ENCODE measurements around the gene CDK2. TPM values are rescaled to one million over a fixed set of nuclear protein-coding genes. Genes with fewer than 3 reads are reported as not detected.
A peak's percentile ranks its signal among the peaks of the same experiment; 100 is the strongest.
"Not testable (repeated sequence)": the region's sequence is repeated elsewhere in the genome, so short reads cannot be mapped to it uniquely, and the experiment has no call there.

The CDK2 gene
- 25.5 to 41.4 TPM (median 26.1 TPM) in 3 replicates for total RNA-seq
- long read RNA-seq, transcript CDK2-201 (7 exons, 2,296 nt), result major isoform, 27 of 33 reads
- long read RNA-seq, partial matches to known transcripts, result 3 of 33 reads
- long read RNA-seq, other reads (novel, unspliced or antisense), result 1 of 33 reads

GRCh38 chr12:55966408-55967281 lies at the start of gene CDK2:
Gene CDK2 (plus strand): TSS chr12:55966830. CDS start chr12:55967009, 179 bp downstream.
- Mint-ChIP-seq H3K36me3 (ENCODE audit: low read depth) (peaks cover 1% of the 10 kb centered on the region), H3K4me3 (ENCODE audit: unreplicated experiment) (peak within 1 kb of the TSS; percentile 87), H3K9me3 (ENCODE audit: low read depth) (no peaks in the 10 kb centered on the region), H3K27me3 (ENCODE audit: low read depth) (no peaks in the 10 kb centered on the region), H3K4me1 (ENCODE audit: low read depth) (peaks cover 27% of the 10 kb centered on the region), H3K27ac (ENCODE audit: unreplicated experiment) (peak within 1 kb of the TSS; percentile 90)
- no peak for TF ChIP-seq CTCF (IDR thresholded peaks at IDR 0.05)
- DNase-seq (ENCODE audit: low spot score), result peak; percentile 94

GRCh38 chr12:55919032-55919431 lies 47.6 kb upstream of the CDK2 start:
- not testable (repeated sequence) for DNase-seq (ENCODE audit: low spot score); H3K4me3 Mint-ChIP-seq (ENCODE audit: unreplicated experiment); H3K27me3 Mint-ChIP-seq (ENCODE audit: low read depth); H3K36me3 Mint-ChIP-seq (ENCODE audit: low read depth); H3K9me3 Mint-ChIP-seq (ENCODE audit: low read depth)
- peaks cover 15% of the 10 kb centered on the region for H3K4me1 Mint-ChIP-seq (ENCODE audit: low read depth)
- peak overlapping the region; percentile 54 for H3K27ac Mint-ChIP-seq (ENCODE audit: unreplicated experiment)

- Mint-ChIP-seq H3K4me3 (ENCODE audit: unreplicated experiment) (no peak overlapping the region), H3K27me3 (ENCODE audit: low read depth) (no peaks in the 10 kb centered on the region), H3K36me3 (ENCODE audit: low read depth) (peaks cover 4% of the 10 kb centered on the region), H3K9me3 (ENCODE audit: low read depth) (no peaks in the 10 kb centered on the region), H3K27ac (ENCODE audit: unreplicated experiment) (peak overlapping the region; percentile 27), H3K4me1 (ENCODE audit: low read depth) (peaks cover 28% of the 10 kb centered on the region)
- no peak for TF ChIP-seq CTCF (IDR thresholded peaks at IDR 0.05)
- DNase-seq (ENCODE audit: low spot score), result no peak
Observed at GRCh38 chr12:55922126-55922525, 44.5 kb upstream of the CDK2 start.

- H3K4me1 Mint-ChIP-seq (ENCODE audit: low read depth), result peaks cover 33% of the 10 kb centered on the region
- H3K27me3 Mint-ChIP-seq (ENCODE audit: low read depth); H3K4me3 Mint-ChIP-seq (ENCODE audit: unreplicated experiment); H3K9me3 Mint-ChIP-seq (ENCODE audit: low read depth); DNase-seq (ENCODE audit: low spot score); H3K36me3 Mint-ChIP-seq (ENCODE audit: low read depth); H3K27ac Mint-ChIP-seq (ENCODE audit: unreplicated experiment): not testable (repeated sequence)
Observed at GRCh38 chr12:55923648-55924047, 43.0 kb upstream of the CDK2 start.

- no peak for TF ChIP-seq CTCF (IDR thresholded peaks at IDR 0.05)
- Mint-ChIP-seq H3K9me3 (ENCODE audit: low read depth) (no peaks in the 10 kb centered on the region), H3K4me1 (ENCODE audit: low read depth) (peaks cover 36% of the 10 kb centered on the region), H3K4me3 (ENCODE audit: unreplicated experiment) (peak overlapping the region; percentile 90), H3K36me3 (ENCODE audit: low read depth) (peaks cover 4% of the 10 kb centered on the region), H3K27ac (ENCODE audit: unreplicated experiment) (peak overlapping the region; percentile 45), H3K27me3 (ENCODE audit: low read depth) (no peaks in the 10 kb centered on the region)
- no peak for DNase-seq (ENCODE audit: low spot score)
Observed at GRCh38 chr12:55925371-55925770, 41.3 kb upstream of the CDK2 start.

GRCh38 chr12:55925870-55926737 lies 40.5 kb upstream of the CDK2 start:
- Mint-ChIP-seq H3K36me3 (ENCODE audit: low read depth) (peaks cover 4% of the 10 kb centered on the region), H3K27me3 (ENCODE audit: low read depth) (no peaks in the 10 kb centered on the region), H3K4me3 (ENCODE audit: unreplicated experiment) (peak overlapping the region; percentile 90), H3K9me3 (ENCODE audit: low read depth) (no peaks in the 10 kb centered on the region), H3K4me1 (ENCODE audit: low read depth) (peaks cover 41% of the 10 kb centered on the region), H3K27ac (ENCODE audit: unreplicated experiment) (peak overlapping the region; percentile 98)
- no peak for TF ChIP-seq CTCF (IDR thresholded peaks at IDR 0.05)
- no peak for DNase-seq (ENCODE audit: low spot score)

Measured in chondrocyte (in vitro differentiated cells).